ENCODE data around the gene NDNF.
A peak's percentile ranks its signal among the peaks of the same experiment; 100 is the strongest.

NDNF gene

DNA sequence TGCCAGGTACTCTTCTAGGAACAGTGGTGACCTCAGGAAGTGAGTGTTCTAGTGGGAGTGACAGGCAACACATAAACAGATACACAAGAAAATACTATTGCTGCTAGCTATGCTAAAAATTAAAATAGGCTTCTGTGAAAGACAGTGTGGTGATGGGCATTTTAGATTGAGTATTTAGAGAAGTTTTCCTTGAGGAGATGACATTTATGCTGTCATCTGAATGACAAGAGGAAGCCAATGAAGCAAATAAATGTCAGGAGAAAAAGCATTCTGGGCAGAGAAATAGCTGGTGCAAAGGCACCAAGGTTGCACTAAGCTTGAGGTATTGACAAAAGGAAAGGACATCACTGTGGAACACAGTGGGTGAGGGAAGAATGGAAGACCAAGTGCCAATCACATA is 18.0 kb downstream of the NDNF start:
- Mint-ChIP-seq H3K4me3 (no peak overlapping the region), H3K27ac (no peak overlapping the region), H3K9me3 (ENCODE audit: low read depth) (no peaks in the 10 kb centered on the region), H3K4me1 (ENCODE audit: low read depth) (peaks cover 3% of the 10 kb centered on the region), H3K36me3 (no peaks in the 10 kb centered on the region), H3K27me3 (peaks cover 1% of the 10 kb centered on the region)

DNA sequence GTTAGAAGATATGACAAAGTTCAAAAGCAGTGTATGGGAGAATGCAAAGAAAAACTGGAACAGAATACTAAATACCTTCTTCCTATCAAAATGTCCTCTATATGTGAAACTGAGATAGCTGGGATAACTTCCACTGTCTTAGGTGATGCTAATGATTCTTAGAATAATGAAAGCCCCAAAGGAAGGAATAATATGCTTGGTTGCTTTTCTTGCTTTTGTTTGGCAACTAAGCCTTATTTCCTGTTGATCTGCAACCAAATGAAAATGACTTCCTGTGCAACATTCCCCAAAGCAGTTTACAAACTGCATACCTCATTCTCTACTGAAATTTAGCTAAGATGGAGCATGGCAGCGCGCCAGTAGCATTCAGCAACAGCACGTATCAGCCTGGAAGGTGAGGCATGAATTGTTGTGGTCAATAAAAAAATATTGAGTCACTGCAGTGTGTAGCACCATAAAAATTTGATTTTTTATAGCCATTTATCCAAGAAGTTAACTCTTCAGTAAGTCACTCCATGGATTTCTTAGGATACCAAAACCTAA is 18.7 kb downstream of the NDNF start:
- no peak overlapping the region for H3K27ac Mint-ChIP-seq
- no peaks in the 10 kb centered on the region for H3K9me3 Mint-ChIP-seq (ENCODE audit: low read depth)
- no peak overlapping the region for H3K4me3 Mint-ChIP-seq
- H3K4me1 Mint-ChIP-seq (ENCODE audit: low read depth): peaks cover 3% of the 10 kb centered on the region
- H3K27me3 Mint-ChIP-seq: peaks cover 1% of the 10 kb centered on the region
- H3K36me3 Mint-ChIP-seq: no peaks in the 10 kb centered on the region

DNA sequence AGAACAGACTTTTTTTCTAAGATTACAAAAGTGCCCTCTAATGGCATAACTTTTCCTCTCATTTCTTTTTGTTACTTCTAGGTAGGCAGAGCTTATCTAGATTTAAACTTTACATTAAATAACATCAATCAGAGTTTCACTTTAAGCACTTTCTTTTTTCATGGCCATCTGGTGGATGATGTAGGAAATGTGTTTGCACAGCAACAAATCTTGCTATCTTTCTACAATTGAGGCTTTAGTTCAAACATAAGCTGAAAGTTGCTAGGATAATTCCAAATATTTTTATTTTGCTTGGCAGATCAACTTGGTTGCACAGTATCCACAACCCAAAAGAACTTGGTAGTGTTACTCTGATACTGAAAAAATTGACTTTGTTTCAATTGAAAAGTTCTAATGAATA is 22.0 kb downstream of the NDNF start:
- Mint-ChIP-seq H3K4me3 (no peak overlapping the region), H3K36me3 (no peaks in the 10 kb centered on the region), H3K4me1 (ENCODE audit: low read depth) (peaks cover 3% of the 10 kb centered on the region), H3K27ac (no peak overlapping the region), H3K27me3 (no peaks in the 10 kb centered on the region), H3K9me3 (ENCODE audit: low read depth) (no peaks in the 10 kb centered on the region)

DNA sequence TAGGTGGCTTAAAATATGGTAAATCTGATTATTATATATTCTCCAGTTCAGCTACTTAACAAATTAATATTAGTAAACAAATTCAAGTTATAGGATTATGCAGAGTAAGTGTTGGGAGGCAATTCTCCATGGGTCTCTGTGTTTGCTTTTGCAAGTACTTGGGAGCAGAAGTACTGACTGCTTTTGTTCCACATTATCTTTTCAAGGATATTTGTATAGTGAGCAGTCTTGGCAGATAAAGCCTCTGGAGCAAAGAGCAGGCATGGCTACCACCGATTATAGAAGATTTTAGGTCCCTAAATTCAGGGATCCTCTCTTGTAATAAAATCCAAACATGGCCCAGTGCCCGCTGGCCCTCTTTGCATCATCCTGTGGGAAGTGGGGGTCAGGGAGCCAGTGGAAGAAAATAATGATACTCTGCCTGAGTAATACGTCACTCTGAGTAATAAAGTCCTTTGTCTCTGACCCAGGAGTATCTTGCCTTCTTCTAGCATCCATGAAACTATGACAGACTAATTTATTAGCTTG is 23.2 kb downstream of the NDNF start:
- Mint-ChIP-seq H3K9me3 (ENCODE audit: low read depth) (no peaks in the 10 kb centered on the region), H3K27ac (no peak overlapping the region), H3K4me1 (ENCODE audit: low read depth) (peaks cover 3% of the 10 kb centered on the region), H3K4me3 (no peak overlapping the region), H3K27me3 (no peaks in the 10 kb centered on the region), H3K36me3 (no peaks in the 10 kb centered on the region)

DNA sequence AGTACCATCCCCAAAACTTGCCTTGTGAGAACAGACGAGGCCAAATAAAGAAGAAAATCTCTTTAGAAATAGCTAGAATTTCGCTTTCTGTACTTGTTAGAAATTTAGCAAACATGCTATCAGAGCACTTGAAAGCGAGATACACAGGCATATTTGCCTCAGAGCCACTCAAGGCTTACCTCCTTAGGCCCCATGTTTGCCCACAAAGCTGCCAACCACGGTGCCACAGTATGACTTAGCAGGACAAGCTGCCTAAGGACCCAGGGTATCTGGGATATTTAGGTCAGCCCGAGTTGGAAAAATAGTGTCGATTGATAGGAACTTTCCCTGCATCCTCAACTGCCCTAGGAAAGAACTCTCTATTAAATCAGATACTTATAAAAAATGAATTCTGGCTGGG is 24.2 kb downstream of the NDNF start:
- H3K4me1 Mint-ChIP-seq (ENCODE audit: low read depth): peaks cover 3% of the 10 kb centered on the region
- H3K9me3 Mint-ChIP-seq (ENCODE audit: low read depth): no peaks in the 10 kb centered on the region
- no peak overlapping the region for H3K27ac Mint-ChIP-seq
- H3K36me3 Mint-ChIP-seq: no peaks in the 10 kb centered on the region
- H3K4me3 Mint-ChIP-seq: no peak overlapping the region
- H3K27me3 Mint-ChIP-seq: no peaks in the 10 kb centered on the region

DNA sequence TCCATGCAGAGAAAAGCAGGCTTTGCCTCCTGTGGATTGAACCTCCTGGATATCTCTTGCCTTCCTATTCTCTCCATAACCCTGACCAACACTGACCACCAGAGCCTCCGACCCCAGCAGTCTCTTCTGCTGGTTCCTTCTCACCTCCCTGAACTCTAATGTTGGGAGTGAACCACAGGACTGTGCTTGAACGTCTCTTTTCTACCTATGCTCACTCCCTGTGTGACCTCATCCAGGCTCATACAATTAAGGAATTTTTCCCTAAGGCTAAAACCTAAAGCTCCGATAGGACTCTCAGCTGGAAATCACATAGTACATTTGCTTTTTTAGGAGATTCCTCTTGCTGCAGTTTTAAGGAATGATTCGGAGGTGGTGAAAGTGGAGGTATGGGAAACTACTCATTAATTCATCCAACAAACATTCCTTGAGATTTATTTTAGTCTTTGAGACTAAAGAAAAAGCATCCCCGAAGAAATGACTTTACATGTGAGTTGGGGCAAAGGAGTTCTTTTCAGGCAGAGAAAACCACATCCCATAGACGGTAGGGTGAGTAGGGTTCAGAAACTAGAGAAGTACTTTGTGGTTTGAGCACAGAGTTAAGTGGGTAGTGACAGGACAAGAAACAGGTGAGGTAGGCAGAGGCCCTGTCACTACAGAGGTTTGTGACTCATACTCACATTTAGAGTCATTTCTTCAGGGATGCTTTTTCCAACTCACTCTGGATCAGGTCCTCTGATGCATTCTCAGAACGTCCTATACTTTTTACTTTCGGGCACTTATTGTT is 30.8 kb downstream of the NDNF start:
- peak overlapping the region; percentile 52 for H3K4me3 Mint-ChIP-seq
- H3K36me3 Mint-ChIP-seq: no peaks in the 10 kb centered on the region
- H3K27ac Mint-ChIP-seq: no peak overlapping the region
- no peaks in the 10 kb centered on the region for H3K27me3 Mint-ChIP-seq
- no peaks in the 10 kb centered on the region for H3K9me3 Mint-ChIP-seq (ENCODE audit: low read depth)
- H3K4me1 Mint-ChIP-seq (ENCODE audit: low read depth): peaks cover 18% of the 10 kb centered on the region

DNA sequence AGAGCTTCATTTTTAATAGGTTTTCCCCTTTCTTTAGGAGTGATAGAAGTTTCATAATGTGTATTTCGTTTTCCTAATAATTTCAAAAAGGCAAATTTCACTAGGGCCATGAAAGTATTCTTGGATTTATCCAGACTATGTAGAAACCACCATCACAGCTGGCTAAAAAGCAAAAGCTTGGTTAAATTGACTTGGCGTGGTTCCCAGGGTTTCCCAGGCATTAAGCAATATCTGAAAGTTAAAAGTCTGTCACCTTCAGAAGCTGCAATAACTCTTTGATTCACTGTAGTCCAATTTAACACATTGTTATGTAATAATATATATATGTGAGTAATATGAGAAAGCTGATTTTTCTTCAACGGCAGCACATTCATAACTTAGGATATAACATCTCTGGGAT is 38.3 kb downstream of the NDNF start:
- Mint-ChIP-seq H3K27ac (no peak overlapping the region), H3K4me1 (ENCODE audit: low read depth) (no peaks in the 10 kb centered on the region), H3K9me3 (ENCODE audit: low read depth) (no peaks in the 10 kb centered on the region), H3K27me3 (no peaks in the 10 kb centered on the region), H3K36me3 (no peaks in the 10 kb centered on the region), H3K4me3 (no peak overlapping the region)

DNA sequence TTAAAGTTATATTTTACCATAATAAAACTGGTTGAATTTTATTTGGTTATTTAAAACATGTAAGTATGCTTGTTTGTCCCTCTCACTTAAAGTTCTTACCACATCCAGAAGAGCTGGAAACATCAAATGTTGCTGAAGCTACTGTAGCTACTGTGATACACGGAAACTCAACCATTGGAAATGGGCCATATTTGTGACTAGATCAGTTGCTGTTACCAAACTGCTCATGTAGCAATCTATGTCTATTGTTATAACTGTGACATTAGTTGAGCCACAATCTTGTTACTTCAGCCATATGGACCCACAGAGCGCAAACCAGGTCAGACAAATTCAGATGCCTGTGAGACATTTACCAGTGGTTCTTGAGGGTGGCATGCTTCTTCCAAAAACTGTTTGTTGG is 41.6 kb downstream of the NDNF start:
- Mint-ChIP-seq H3K27ac (no peak overlapping the region), H3K4me1 (ENCODE audit: low read depth) (no peaks in the 10 kb centered on the region), H3K27me3 (no peaks in the 10 kb centered on the region), H3K9me3 (ENCODE audit: low read depth) (no peaks in the 10 kb centered on the region), H3K4me3 (no peak overlapping the region), H3K36me3 (no peaks in the 10 kb centered on the region)

DNA sequence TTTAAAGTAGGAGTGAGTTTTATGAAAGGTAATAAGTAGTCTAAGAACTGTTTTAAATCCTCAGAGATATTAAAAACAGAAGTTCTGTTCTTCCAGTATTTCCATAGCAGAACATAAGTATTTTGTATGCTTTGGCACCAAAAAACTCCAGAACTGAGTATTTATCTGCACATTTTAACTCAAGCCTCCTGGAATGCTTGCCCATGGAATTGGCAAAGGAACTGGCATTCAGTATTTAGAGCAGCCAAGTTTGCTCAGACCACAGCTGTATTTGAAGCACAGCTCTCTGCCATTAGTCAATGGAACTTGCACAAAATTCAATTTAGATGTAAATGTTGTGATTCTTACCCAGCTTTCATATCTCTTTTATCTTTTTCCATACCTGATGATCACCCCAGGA is 42.2 kb downstream of the NDNF start:
- H3K36me3 Mint-ChIP-seq: no peaks in the 10 kb centered on the region
- no peaks in the 10 kb centered on the region for H3K27me3 Mint-ChIP-seq
- no peaks in the 10 kb centered on the region for H3K9me3 Mint-ChIP-seq (ENCODE audit: low read depth)
- H3K4me3 Mint-ChIP-seq: no peak overlapping the region
- no peak overlapping the region for H3K27ac Mint-ChIP-seq
- no peaks in the 10 kb centered on the region for H3K4me1 Mint-ChIP-seq (ENCODE audit: low read depth)

DNA sequence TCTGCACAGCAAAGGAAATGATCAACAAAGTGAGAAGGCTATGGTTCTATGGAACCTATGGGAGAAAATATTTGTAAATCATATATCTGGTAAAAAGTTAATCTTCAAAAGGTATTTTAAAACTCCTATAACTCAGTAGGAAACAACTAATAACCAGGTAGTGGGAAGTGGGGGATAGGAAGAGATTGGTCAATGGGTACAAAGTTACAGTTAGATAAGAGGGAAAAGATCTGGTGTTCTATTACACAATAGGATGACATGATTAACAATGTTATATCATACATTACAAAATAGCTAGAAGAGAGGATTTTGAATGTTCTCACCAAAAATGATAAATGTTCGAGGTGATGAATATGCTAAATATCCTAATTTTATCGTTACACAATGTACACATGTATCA is 46.3 kb downstream of the NDNF start:
- H3K27me3 Mint-ChIP-seq: no peaks in the 10 kb centered on the region

DNA sequence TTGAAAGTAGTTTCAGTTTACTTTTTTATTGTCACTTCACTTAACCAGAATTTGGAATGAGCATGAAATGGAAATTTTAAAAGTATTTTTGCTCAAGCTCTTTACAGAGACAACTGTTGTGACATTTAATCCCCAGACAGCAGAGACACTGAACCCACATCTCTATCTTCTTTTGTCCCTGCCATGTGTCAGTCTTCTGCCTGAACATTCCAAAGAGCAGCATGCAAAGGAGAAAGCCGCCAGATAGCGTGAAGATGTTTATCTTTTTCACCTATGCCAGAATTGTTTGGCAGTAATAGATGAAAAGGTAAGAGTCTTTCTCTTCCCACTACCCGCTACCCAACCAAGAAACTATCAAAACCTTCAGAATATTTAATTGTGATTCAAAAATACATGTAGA is 46.8 kb downstream of the NDNF start:
- H3K36me3 Mint-ChIP-seq: no peaks in the 10 kb centered on the region
- H3K27ac Mint-ChIP-seq: no peak overlapping the region
- H3K4me1 Mint-ChIP-seq (ENCODE audit: low read depth): no peaks in the 10 kb centered on the region
- H3K9me3 Mint-ChIP-seq (ENCODE audit: low read depth): no peaks in the 10 kb centered on the region
- H3K4me3 Mint-ChIP-seq: no peak overlapping the region
- no peaks in the 10 kb centered on the region for H3K27me3 Mint-ChIP-seq

More for the DNA sequence above, 46.3 kb downstream of the NDNF start:
- no peaks in the 10 kb centered on the region for H3K36me3 Mint-ChIP-seq
- H3K4me3 Mint-ChIP-seq: no peak overlapping the region
- H3K4me1 Mint-ChIP-seq (ENCODE audit: low read depth): no peaks in the 10 kb centered on the region
- H3K27ac Mint-ChIP-seq: no peak overlapping the region
- no peaks in the 10 kb centered on the region for H3K9me3 Mint-ChIP-seq (ENCODE audit: low read depth)

DNA sequence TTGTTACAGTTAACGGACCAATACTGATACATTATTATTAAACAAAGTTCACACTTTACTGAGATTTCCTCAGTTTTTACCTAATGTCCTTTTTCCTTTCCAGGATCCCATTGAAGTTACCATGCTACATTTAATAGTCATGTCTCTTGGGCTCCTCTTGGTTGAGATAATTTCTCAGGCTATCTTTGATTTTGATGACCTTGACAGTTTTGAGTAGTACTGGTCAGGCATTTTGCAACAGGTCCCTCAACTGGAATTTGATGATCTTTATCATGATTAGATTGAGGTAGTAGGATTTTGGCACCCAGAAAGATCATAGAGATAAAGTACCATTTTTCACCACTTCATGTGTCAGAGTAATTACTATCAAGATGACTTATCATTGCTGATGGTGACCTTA is 53.8 kb downstream of the NDNF start:
- no peaks in the 10 kb centered on the region for H3K27me3 Mint-ChIP-seq
- peaks cover 2% of the 10 kb centered on the region for H3K36me3 Mint-ChIP-seq
- H3K4me3 Mint-ChIP-seq: no peak overlapping the region
- H3K27ac Mint-ChIP-seq: no peak overlapping the region
- peaks cover 27% of the 10 kb centered on the region for H3K4me1 Mint-ChIP-seq (ENCODE audit: low read depth)
- no peaks in the 10 kb centered on the region for H3K9me3 Mint-ChIP-seq (ENCODE audit: low read depth)

DNA sequence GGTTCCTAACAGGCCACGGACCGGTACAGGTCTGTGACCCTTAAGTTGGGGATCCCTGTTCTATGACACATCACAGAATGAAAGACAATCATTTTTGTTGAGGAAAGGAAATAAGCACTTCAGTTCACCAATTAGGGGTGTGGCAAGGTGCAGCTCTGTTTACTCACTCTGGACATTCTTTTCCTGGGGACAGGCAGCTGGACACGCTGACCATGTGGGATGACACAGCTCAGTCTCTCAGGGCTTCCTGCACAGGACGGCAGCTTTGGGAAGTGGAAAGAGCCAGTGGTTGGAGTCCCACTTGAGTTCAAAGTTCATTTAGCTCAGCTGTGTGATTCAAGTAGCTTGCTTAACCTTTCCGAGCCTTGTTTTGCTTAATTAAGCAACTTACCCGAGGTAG is 55.7 kb downstream of the NDNF start:
- no peak overlapping the region for H3K4me3 Mint-ChIP-seq
- H3K27ac Mint-ChIP-seq: no peak overlapping the region
- peaks cover 41% of the 10 kb centered on the region for H3K4me1 Mint-ChIP-seq (ENCODE audit: low read depth)
- peaks cover 2% of the 10 kb centered on the region for H3K36me3 Mint-ChIP-seq
- no peaks in the 10 kb centered on the region for H3K27me3 Mint-ChIP-seq
- H3K9me3 Mint-ChIP-seq (ENCODE audit: low read depth): no peaks in the 10 kb centered on the region

DNA sequence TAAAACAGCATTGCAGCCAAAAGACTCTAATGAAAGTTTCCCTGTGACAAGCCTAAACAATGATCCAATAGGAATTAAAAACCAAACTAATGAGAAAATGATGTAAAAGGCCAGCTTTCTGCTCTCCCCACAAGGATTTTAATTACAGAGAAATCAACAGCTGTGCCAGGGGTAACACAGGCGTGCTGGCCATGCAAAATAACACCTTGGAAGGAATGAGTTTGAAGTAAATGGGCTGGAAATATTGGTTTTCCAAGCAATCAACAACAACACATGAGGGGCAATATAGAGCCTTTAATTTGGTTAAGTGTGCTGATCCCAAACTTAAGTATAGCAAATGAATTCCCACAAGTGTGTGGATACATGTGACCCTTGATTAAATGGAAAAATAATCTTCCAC is 56.9 kb downstream of the NDNF start:
- Mint-ChIP-seq H3K4me1 (ENCODE audit: low read depth) (peaks cover 51% of the 10 kb centered on the region), H3K27ac (no peak overlapping the region), H3K36me3 (peaks cover 2% of the 10 kb centered on the region), H3K9me3 (ENCODE audit: low read depth) (no peaks in the 10 kb centered on the region), H3K27me3 (no peaks in the 10 kb centered on the region), H3K4me3 (no peak overlapping the region)

DNA sequence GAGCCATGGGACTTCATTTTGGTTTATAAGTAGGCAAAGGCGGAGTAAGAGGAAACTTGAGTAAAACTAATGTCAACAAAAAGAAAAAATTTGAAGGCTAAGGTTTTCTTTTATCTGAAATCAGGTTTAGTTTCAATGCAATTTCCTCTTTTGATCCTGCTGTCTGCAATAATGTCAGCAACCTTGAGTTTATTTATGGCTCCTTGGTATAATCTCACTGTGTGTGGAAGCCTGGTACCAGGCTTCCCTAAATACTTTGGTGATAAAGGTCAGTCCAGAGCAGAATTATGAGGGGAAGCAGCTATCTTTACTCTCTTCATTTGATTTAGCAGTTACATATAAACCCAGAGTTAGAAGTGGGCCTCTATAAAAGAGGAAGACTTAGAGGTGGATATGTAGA is 57.8 kb downstream of the NDNF start:
- Mint-ChIP-seq H3K4me1 (ENCODE audit: low read depth) (peaks cover 60% of the 10 kb centered on the region), H3K4me3 (no peak overlapping the region), H3K9me3 (ENCODE audit: low read depth) (no peaks in the 10 kb centered on the region), H3K27ac (no peak overlapping the region), H3K27me3 (no peaks in the 10 kb centered on the region), H3K36me3 (peaks cover 2% of the 10 kb centered on the region)

All from activated naive CD8-positive, alpha-beta T cell (primary cell).